ENCODE results near the gene SRD5A3.

GRCh38 chr4:55312489-55313101, 33.4 kb upstream of the SRD5A3 start:
- no peak for TF ChIP-seq SPI1 (IDR thresholded peaks at IDR 0.05; ENCODE audit: low read depth, low read length)
- TF ChIP-seq POLR2AphosphoS5 (IDR thresholded peaks at IDR 0.05; ENCODE audit: low read depth, low read length): no peak
- no peak for TF ChIP-seq TAF1 (IDR thresholded peaks at IDR 0.05; ENCODE audit: low read depth, low read length)
- TF ChIP-seq POLR2A (IDR thresholded peaks at IDR 0.05; ENCODE audit: low read depth, low read length): no peak
- TF ChIP-seq PAX5 (IDR thresholded peaks at IDR 0.05; ENCODE audit: insufficient read depth, low read length, severe bottlenecking): no peak
- no peak for TF ChIP-seq POU2F2 (IDR thresholded peaks at IDR 0.05; ENCODE audit: low read depth, low read length)

Data from GM12891 (cell line).